ENCODE results near the gene HSH2D. TPM values are rescaled to one million over a fixed set of nuclear protein-coding genes. Genes with fewer than 3 reads are reported as not detected.

Gene HSH2D
- total and polyA plus RNA-seq, 9 of the 15 experiments (the other 6 are each of a cell fraction or from before 2014, with no cell fraction given) = 0.03 to 1.1 (median 0.35) TPM; not detected in 1

DNA sequence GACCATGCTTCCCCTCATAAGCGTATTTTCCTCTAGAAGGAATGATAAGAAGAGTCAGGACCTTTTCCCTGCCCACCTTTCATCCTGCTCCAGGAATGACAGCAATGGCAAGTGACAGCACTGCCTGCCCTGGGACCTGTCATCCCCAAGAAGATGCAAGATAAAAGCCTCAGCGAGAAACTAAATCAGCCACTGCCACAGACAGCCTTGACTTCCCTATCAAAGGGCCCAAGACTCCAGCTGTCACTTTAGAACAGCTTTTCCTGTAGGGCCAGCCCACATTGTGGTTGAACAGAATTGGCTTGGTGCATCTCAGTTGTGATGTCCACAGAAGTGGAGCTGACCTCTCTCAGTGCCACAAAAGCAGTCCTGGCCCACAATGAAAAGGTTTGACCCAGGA lies 30.7 kb upstream of the HSH2D start (continued):
- TF ChIP-seq MYNN (IDR thresholded peaks at IDR 0.05) (peak; percentile 72; the same call in 1 of the 2 replicates), MYNN (CRISPR knock-in tag; IDR thresholded peaks at IDR 0.05) (no peak), ZNF589 (CRISPR knock-in tag; IDR thresholded peaks at IDR 0.05; ENCODE audit: low read depth) (no peak), TRIM24 (IDR thresholded peaks at IDR 0.05) (no peak), PML (IDR thresholded peaks at IDR 0.05; ENCODE audit: low read length) (no peak), FOXA1 (IDR thresholded peaks at IDR 0.05; ENCODE audit: borderline replicate concordance) (no peak), NFIC (IDR thresholded peaks at IDR 0.05) (peak; percentile 24; the same call in 1 of the 2 replicates), ZNF239 (CRISPR knock-in tag; IDR thresholded peaks at IDR 0.05) (no peak), ZBTB8A (IDR thresholded peaks at IDR 0.05; ENCODE audit: partially characterized antibody) (no peak), MCM3 (IDR thresholded peaks at IDR 0.05) (no peak), FOXJ2 (tag; IDR thresholded peaks at IDR 0.05) (no peak), TAF1 (IDR thresholded peaks at IDR 0.05; ENCODE audit: control insufficient read depth, extremely low read depth, insufficient read depth, low read length, severe bottlenecking) (no peak), STAG1 (CRISPR knock-in tag; IDR thresholded peaks at IDR 0.05; ENCODE audit: borderline replicate concordance) (no peak), SOX6 (IDR thresholded peaks at IDR 0.05) (no peak), RBM17 (IDR thresholded peaks at IDR 0.05; ENCODE audit: borderline replicate concordance, low read depth, low read length) (no peak), PTTG1 (tag; IDR thresholded peaks at IDR 0.05; ENCODE audit: low read depth) (no peak), SIN3A (IDR thresholded peaks at IDR 0.05; ENCODE audit: borderline replicate concordance in 2 of 2, control insufficient read depth in 1 of 2, low read depth in 2 of 2, low read length in 2 of 2) (peak in 1 of 2 experiments; percentile 76; a peak in 2 of 4 replicates), POU5F1 (IDR thresholded peaks at IDR 0.05; ENCODE audit: borderline replicate concordance, low read depth, low read length, partially characterized antibody) (no peak), LARP7 (IDR thresholded peaks at IDR 0.05) (no peak), ZBTB17 (CRISPR knock-in tag; IDR thresholded peaks at IDR 0.05) (no peak), RBM22 (IDR thresholded peaks at IDR 0.05; ENCODE audit: low read depth, low read length, poor library complexity, severe bottlenecking) (no peak)
- TF ChIP-seq, protein P1, sequence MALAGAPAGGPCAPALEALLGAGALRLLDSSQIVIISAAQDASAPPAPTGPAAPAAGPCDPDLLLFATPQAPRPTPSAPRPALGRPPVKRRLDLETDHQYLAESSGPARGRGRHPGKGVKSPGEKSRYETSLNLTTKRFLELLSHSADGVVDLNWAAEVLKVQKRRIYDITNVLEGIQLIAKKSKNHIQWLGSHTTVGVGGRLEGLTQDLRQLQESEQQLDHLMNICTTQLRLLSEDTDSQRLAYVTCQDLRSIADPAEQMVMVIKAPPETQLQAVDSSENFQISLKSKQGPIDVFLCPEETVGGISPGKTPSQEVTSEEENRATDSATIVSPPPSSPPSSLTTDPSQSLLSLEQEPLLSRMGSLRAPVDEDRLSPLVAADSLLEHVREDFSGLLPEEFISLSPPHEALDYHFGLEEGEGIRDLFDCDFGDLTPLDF (CRISPR knock-in tag; IDR thresholded peaks at IDR 0.05) = no peak
- TF ChIP-seq, protein P2, sequence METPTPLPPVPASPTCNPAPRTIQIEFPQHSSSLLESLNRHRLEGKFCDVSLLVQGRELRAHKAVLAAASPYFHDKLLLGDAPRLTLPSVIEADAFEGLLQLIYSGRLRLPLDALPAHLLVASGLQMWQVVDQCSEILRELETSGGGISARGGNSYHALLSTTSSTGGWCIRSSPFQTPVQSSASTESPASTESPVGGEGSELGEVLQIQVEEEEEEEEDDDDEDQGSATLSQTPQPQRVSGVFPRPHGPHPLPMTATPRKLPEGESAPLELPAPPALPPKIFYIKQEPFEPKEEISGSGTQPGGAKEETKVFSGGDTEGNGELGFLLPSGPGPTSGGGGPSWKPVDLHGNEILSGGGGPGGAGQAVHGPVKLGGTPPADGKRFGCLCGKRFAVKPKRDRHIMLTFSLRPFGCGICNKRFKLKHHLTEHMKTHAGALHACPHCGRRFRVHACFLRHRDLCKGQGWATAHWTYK (CRISPR knock-in tag; IDR thresholded peaks at IDR 0.05) = no peak
- TF ChIP-seq, protein P3, sequence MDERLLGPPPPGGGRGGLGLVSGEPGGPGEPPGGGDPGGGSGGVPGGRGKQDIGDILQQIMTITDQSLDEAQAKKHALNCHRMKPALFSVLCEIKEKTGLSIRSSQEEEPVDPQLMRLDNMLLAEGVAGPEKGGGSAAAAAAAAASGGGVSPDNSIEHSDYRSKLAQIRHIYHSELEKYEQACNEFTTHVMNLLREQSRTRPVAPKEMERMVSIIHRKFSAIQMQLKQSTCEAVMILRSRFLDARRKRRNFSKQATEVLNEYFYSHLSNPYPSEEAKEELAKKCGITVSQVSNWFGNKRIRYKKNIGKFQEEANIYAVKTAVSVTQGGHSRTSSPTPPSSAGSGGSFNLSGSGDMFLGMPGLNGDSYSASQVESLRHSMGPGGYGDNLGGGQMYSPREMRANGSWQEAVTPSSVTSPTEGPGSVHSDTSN (CRISPR knock-in tag; IDR thresholded peaks at IDR 0.05; ENCODE audit: low read depth) = no peak
- TF ChIP-seq, protein P3 (tag; conservative IDR thresholded peaks at IDR 0.05; ENCODE audit: low read depth) = peak; percentile 80

All from K562 (cell line).